Measurements from ENCODE around the gene CSK. TPM values are rescaled to one million over a fixed set of nuclear protein-coding genes. Genes with fewer than 3 reads are reported as not detected.

The CSK gene
- total RNA-seq, 1 donor = 28.1 TPM

DNA sequence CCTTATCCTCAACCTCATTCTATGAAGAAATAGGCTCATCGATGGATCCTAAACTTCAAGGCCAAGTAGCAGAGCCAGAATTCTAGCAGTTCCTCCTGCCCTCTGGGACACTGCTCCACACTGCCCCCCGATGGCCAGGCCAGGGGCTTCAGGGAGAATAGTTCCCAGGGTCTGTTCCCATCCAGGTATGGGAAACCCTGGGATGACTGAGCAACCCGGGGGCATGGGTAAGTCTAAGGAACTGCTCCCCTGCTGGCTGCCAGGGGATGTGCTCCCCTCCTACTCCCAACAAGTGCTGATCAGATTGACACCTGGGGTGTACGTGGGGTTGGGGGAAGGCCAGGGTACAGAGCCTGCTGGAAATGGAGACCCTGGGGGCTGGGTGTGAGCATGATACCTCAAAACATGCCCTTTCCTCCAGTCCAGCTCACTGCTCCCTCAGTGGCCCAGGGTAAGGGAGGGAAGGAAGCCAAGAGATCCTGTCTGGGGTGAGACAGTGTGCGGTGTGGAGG lies 53.5 kb downstream of the CSK start:
- peak; percentile 52 for DNase-seq (ENCODE audit: low read depth)
- TF ChIP-seq, protein P1, sequence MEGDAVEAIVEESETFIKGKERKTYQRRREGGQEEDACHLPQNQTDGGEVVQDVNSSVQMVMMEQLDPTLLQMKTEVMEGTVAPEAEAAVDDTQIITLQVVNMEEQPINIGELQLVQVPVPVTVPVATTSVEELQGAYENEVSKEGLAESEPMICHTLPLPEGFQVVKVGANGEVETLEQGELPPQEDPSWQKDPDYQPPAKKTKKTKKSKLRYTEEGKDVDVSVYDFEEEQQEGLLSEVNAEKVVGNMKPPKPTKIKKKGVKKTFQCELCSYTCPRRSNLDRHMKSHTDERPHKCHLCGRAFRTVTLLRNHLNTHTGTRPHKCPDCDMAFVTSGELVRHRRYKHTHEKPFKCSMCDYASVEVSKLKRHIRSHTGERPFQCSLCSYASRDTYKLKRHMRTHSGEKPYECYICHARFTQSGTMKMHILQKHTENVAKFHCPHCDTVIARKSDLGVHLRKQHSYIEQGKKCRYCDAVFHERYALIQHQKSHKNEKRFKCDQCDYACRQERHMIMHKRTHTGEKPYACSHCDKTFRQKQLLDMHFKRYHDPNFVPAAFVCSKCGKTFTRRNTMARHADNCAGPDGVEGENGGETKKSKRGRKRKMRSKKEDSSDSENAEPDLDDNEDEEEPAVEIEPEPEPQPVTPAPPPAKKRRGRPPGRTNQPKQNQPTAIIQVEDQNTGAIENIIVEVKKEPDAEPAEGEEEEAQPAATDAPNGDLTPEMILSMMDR (IDR thresholded peaks at IDR 0.05; ENCODE audit: insufficient read depth, low read length) = peak; percentile 86
- H3K4me3 ChIP-seq (ENCODE audit: low read depth, low read length) = no peak overlapping the region

DNA sequence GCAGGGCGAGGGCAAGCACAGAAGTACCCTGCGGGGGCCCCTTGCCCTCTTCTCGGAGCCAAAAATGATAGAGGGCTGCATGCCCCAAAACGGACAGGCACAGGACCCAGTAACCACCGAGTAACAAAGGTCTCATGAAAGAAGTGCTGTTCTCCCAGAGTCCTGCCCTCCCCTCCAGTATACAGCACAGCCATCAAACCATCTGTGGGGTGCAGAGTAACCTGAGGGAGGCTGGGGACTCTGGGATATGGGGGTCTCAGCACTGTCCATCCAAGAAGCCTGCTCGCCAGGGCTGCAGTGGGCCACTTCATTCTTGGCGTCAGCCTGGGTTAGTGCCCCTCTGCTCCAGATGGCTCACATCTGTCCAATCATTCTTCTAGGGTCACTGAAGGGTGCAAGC lies 55.0 kb downstream of the CSK start:
- no peak overlapping the region for H3K4me3 ChIP-seq (ENCODE audit: low read depth, low read length)
- DNase-seq (ENCODE audit: low read depth) = no peak
- TF ChIP-seq, protein P1 (IDR thresholded peaks at IDR 0.05; ENCODE audit: insufficient read depth, low read length) = no peak

DNA sequence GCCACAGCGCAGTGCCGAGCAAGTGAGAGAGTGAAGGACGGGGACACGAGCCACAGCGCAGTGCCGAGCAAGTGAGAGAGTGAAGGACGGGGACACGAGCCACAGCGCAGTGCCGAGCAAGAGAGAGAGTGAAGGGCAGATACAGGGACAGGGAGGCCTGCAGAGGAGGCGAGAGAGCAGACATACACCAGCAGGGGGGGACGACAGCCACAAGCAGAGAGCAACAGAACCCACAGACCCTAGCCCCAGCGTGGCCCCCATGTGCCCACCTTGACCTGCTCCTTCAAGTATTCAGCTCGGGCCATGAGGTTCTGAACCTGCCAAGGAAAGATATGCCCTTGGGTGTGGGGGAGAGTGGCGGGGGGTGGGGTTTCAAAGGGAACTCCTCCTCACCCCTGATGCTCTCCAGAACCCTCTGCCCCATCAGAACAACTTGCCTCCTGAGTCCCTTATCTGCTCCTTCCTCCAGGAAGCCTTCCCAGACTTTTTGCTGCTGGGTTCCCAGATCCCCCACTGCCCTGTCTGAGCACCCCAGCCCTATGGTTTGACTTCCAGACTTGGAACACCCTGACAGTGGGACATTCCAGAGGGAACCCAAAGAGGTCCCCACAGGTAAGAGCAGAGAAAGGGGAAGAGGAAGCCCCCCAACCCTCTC lies 55.7 kb downstream of the CSK start:
- no peak for DNase-seq (ENCODE audit: low read depth)
- H3K4me3 ChIP-seq (ENCODE audit: low read depth, low read length) = no peak overlapping the region
- TF ChIP-seq, protein P1 (IDR thresholded peaks at IDR 0.05; ENCODE audit: insufficient read depth, low read length) = no peak

DNA sequence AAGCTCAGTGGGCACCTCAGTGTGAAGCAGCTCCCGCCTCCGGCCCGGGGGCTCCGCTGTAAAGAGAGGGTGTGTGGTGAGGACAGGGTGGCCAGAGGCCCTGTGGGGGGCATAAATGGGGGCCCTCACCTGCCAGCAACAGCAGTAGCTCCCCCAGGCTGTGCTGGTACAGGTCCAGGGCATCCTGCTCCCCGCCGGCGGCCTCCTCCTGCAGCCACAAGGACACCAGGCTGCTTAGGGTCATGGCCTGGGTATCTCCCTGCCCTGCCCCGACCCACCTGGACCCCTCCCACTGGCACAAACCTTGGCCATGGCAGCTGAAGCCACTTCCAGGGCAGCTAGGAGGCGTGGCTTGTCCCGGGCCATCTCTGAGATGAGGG lies 56.2 kb downstream of the CSK start:
- TF ChIP-seq, protein P1 (IDR thresholded peaks at IDR 0.05; ENCODE audit: insufficient read depth, low read length) = no peak

DNA sequence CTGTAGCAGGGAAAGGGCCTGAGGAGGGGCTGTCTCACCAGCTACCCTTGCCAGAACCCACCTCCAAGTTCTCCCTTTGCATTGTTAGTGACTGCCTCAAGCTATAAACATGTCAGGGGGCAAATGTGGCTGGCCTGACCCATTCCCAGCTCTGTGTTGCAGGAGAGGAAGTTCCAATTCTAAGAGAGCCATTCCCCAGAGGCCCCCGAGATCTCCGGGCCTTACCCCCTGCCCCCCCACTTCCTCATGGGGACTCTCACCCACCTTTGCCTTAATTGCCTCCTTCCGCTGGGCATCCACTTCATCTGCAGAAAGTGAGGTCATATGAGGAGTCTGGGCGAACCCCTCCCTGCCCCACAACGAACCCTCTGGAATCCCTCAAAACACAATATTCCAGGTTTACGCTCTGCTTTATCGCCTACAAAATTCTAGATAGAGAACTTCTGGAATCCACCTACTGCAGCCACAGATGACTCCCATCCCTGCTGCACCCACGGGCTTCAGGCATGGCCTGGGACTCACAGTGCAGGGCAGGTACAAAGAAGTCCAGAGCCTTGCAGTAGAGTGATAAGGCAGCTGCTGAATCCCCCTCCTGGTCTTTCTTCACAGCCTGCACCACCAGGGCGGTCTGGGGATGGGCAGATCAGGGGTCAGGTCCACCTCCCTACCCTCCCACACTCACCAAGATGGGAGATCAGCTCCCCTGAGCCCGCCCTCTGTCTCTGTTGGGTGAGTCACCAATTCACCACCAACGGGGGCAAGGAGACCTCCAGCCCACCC lies 57.1 kb downstream of the CSK start:
- H3K4me3 ChIP-seq (ENCODE audit: low read depth, low read length) = no peak overlapping the region
- no peak for DNase-seq (ENCODE audit: low read depth)
- TF ChIP-seq, protein P1 (IDR thresholded peaks at IDR 0.05; ENCODE audit: insufficient read depth, low read length) = no peak

More for the DNA sequence above, 56.2 kb downstream of the CSK start:
- H3K4me3 ChIP-seq (ENCODE audit: low read depth, low read length) = no peak overlapping the region
- DNase-seq (ENCODE audit: low read depth) = no peak

DNA sequence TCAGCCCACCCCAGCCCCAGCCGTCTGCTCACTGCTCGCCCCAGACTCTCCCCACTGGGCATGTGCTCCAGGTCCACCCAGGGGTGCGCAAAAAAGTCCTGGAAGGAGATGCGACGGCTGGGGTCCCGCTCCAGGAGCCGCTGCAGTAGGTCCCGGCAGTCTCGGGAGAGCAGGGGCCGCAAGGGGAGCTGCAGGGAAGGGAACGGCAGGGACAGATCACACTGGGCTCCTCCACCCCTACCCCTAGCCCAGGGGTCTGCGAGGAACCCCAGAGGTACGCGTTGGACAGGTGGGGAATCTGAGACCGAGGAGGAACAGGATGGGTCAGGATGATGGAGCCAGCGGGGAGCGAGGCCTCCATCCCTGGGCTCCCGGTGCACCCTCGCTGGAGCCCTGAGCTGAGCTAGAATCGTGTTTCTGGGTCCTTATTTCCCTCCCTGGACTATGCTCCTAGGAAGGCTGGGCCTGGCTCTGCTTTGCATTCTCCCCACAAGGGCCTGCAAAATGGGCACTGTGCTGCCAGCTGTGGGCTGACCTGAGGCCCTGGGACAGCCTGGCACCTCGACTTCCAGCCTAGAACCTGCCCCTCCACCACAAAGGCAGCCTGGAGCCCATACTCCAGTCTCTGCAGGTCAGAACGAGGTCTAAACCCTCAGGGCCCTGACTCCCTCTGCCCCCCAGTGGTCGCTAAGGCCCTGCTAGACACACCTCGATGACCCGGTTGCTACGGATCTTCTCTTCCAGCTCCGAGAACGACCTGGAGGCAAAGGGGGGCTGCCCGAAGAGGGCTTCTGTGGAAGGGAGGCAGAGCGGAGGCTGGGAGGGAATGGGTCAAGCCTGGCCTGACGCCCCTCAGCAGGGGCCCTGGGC lies 57.9 kb downstream of the CSK start:
- no peak for DNase-seq (ENCODE audit: low read depth)
- H3K4me3 ChIP-seq (ENCODE audit: low read depth, low read length) = no peak overlapping the region
- TF ChIP-seq, protein P1 (IDR thresholded peaks at IDR 0.05; ENCODE audit: insufficient read depth, low read length) = no peak

All from fibroblast of the aortic adventitia (primary cell).